ENCODE measurements around the gene HMCN1.

The HMCN1 gene

GRCh38 chr1:185721553-185721952 lies 12.6 kb upstream of the HMCN1 start:
- Mint-ChIP-seq H3K9me3 (no peaks in the 10 kb centered on the region), H3K4me1 (no peaks in the 10 kb centered on the region), H3K36me3 (no peaks in the 10 kb centered on the region), H3K27me3 (peaks cover 23 to 27% of the 10 kb centered on the region in 2 donors), H3K27ac (no peak overlapping the region), H3K4me3 (no peak overlapping the region)
- ATAC-seq (replicated peaks) (no peak), DNase-seq (no peak)

DNA sequence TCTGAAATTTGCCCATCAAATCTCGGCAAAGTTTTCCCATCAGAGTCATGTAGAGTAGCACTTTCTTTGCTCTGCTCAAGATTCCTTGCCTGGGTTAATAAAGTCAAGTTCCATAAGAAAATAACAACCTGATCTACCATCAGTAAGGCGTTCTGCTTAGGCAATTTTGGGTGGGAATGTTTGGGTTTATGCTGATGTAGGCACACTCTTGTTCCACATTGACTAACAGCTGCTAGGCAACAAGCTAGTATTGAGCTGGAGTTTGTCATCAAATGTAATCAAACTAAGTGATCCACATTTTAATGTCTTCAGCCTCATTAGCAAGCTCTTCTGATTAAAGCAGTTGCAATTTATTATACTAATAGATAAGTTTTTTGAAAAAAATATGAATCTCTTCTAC lies 12.1 kb upstream of the HMCN1 start:
- Mint-ChIP-seq H3K4me3 (no peak overlapping the region), H3K4me1 (no peaks in the 10 kb centered on the region), H3K27me3 (peaks cover 21 to 23% of the 10 kb centered on the region in 2 donors), H3K36me3 (no peaks in the 10 kb centered on the region), H3K27ac (no peak overlapping the region), H3K9me3 (no peaks in the 10 kb centered on the region)
- DNase-seq, result no peak
- no peak for ATAC-seq (replicated peaks)

DNA sequence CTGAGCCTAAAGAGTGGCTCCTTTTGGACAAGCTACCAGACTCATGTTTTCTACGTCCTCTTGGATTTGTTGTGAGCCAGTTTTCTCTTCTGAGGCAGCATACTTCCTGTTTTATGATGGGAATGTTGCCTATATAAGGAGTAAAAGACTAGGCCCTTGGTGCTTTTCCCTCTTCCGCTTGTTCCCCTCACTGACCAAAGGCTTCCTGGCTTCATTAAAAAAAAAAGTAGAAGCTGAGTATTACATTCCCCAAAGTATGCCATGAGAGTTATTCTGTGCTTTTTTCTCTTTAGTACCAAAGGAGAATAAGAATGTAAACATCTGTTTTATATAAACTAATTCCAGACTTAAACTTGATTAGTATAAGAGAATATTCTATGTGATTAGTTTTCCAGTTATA lies 6.5 kb upstream of the HMCN1 start:
- ATAC-seq (replicated peaks) (no peak), DNase-seq (no peak)
- peaks cover 33 to 37% of the 10 kb centered on the region in 2 donors for H3K27me3 Mint-ChIP-seq
- H3K9me3 Mint-ChIP-seq, result peaks cover 11 to 13% of the 10 kb centered on the region in 2 donors
- H3K4me1 Mint-ChIP-seq, result no peaks in the 10 kb centered on the region
- peaks cover 2 to 4% of the 10 kb centered on the region in 2 donors for H3K36me3 Mint-ChIP-seq
- no peak overlapping the region for H3K4me3 Mint-ChIP-seq
- no peak overlapping the region for H3K27ac Mint-ChIP-seq

- Mint-ChIP-seq H3K27ac (no peak overlapping the region), H3K4me3 (no peak overlapping the region), H3K27me3 (peaks cover 57 to 60% of the 10 kb centered on the region in 2 donors), H3K36me3 (peaks cover 2 to 4% of the 10 kb centered on the region in 2 donors), H3K9me3 (peaks cover 11 to 13% of the 10 kb centered on the region in 2 donors), H3K4me1 (peaks cover 11 to 18% of the 10 kb centered on the region in 2 donors)
- DNase-seq (no peak), ATAC-seq (replicated peaks) (no peak)
Measured at GRCh38 chr1:185731446-185731845, 2.7 kb upstream of the HMCN1 start.

DNA sequence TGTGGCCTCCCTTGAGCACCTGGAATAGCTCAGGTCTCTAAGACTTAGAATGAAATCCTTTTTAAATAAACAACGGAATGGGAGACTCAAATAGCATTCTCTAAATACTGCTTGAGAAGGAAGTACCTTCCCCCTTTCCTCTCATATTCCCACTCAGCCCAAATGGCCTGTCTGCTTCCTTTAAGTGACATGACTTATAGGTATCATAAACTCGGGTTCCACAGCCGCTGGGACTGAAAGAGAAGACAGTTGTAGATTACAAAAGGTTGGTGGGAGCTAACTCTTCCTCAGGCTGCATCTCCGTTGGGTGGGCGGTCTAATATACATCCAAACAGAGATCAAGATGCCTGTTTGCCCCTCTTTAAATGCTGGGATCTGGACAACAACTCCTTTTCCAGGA lies 1.2 kb upstream of the HMCN1 start:
- DNase-seq (no peak), ATAC-seq (replicated peaks) (no peak)
- Mint-ChIP-seq H3K36me3 (peaks cover 2 to 4% of the 10 kb centered on the region in 2 donors), H3K4me1 (peaks cover 11 to 18% of the 10 kb centered on the region in 2 donors), H3K9me3 (peaks cover 11 to 13% of the 10 kb centered on the region in 2 donors), H3K4me3 (no peak overlapping the region), H3K27ac (no peak overlapping the region), H3K27me3 (peaks cover 61 to 71% of the 10 kb centered on the region in 2 donors)

DNA sequence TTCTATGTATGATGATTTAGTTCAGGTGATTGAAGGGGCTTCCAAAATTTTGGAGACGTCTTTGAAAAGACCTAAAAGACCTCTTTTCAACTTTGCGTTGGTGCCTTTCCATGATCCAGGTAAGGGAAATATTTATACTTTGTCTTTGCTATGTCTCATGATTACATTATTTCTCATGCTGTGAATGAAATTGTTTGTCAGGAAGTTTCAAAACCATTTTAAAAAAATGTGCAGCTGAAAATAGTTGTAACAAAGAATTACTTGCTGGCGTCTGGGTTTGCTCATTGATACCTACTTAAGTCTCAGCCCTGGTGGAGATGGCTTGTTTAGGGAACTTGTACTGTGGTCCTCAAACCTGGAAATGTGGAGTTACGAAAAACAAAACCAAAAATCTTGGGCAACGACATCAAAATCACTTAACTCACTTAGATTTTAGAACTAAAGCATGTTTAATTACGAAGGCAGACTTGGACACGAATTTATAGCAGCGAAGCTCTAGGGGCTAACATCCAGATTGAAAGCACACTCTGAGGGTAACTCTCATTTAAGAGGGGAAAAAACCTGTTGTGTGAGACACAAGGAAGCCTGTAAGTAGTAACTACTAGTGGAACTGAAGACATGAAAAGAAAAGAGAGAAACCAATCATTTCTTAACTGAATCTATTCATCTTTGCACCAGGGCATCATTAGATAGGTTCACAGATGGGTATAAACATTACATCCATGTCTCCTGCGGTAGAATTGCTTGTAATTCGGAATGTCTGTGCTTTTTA lies 924 bp downstream of the HMCN1 start:
- H3K27me3 Mint-ChIP-seq, result peaks cover 68 to 80% of the 10 kb centered on the region in 2 donors
- H3K4me1 Mint-ChIP-seq, result peaks cover 11 to 18% of the 10 kb centered on the region in 2 donors
- peaks cover 6 to 7% of the 10 kb centered on the region in 2 donors for H3K36me3 Mint-ChIP-seq
- DNase-seq (no peak), ATAC-seq (replicated peaks) (no peak)
- no peak overlapping the region for H3K27ac Mint-ChIP-seq
- H3K9me3 Mint-ChIP-seq, result peaks cover 15 to 16% of the 10 kb centered on the region in 2 donors
- H3K4me3 Mint-ChIP-seq, result peak overlapping the region; percentile 42 to 77

- Mint-ChIP-seq H3K4me3 (no peak overlapping the region), H3K27me3 (peaks cover 64 to 80% of the 10 kb centered on the region in 2 donors), H3K36me3 (peaks cover 6 to 8% of the 10 kb centered on the region in 2 donors), H3K27ac (no peak overlapping the region), H3K4me1 (peaks cover 11 to 18% of the 10 kb centered on the region in 2 donors), H3K9me3 (peaks cover 16 to 17% of the 10 kb centered on the region in 2 donors)
- no peak for DNase-seq
- ATAC-seq (replicated peaks), result no peak
Measured at GRCh38 chr1:185735701-185736064, 1.5 kb downstream of the HMCN1 start.

GRCh38 chr1:185739967-185740366 lies 5.8 kb downstream of the HMCN1 start:
- ATAC-seq (replicated peaks), result peak in 1 of 2 donors; percentile 45
- H3K9me3 Mint-ChIP-seq, result peaks cover 11 to 12% of the 10 kb centered on the region in 2 donors
- peaks cover 45 to 49% of the 10 kb centered on the region in 2 donors for H3K27me3 Mint-ChIP-seq
- H3K4me1 Mint-ChIP-seq, result peaks cover 0 to 2% of the 10 kb centered on the region in 2 donors
- peaks cover 4 to 5% of the 10 kb centered on the region in 2 donors for H3K36me3 Mint-ChIP-seq
- H3K4me3 Mint-ChIP-seq, result no peak overlapping the region
- no peak overlapping the region for H3K27ac Mint-ChIP-seq
- DNase-seq, result no peak

DNA sequence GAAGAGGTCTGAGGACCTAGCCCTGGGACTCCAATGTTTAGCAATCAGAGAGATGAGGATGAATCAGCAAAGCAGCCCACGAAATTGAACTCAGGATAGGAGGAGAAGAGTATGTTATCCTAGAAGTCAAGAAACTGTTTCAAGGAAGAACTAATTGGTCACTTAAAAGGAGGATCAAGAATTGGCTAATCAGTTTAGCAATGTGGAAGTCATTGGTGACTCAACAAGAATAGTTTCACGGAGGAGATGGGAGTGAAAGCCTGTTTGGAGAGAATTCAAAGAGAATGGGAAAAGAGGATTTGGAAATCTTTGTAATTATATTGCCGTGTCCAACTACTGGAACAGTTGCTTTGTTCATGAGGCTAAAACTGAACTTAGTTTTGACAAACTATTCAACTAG lies 7.4 kb downstream of the HMCN1 start:
- Mint-ChIP-seq H3K4me1 (no peaks in the 10 kb centered on the region), H3K36me3 (peaks cover 4 to 5% of the 10 kb centered on the region in 2 donors), H3K4me3 (no peak overlapping the region), H3K27ac (no peak overlapping the region), H3K27me3 (peaks cover 41 to 44% of the 10 kb centered on the region in 2 donors), H3K9me3 (peaks cover 11 to 12% of the 10 kb centered on the region in 2 donors)
- DNase-seq (no peak), ATAC-seq (replicated peaks) (no peak)

- Mint-ChIP-seq H3K36me3 (peaks cover 4 to 5% of the 10 kb centered on the region in 2 donors), H3K27ac (no peak overlapping the region), H3K9me3 (peaks cover 11 to 12% of the 10 kb centered on the region in 2 donors), H3K4me1 (no peaks in the 10 kb centered on the region), H3K4me3 (no peak overlapping the region), H3K27me3 (peaks cover 39 to 41% of the 10 kb centered on the region in 2 donors)
- DNase-seq (no peak), ATAC-seq (replicated peaks) (no peak)
Measured at GRCh38 chr1:185742403-185742802, 8.2 kb downstream of the HMCN1 start.

DNA sequence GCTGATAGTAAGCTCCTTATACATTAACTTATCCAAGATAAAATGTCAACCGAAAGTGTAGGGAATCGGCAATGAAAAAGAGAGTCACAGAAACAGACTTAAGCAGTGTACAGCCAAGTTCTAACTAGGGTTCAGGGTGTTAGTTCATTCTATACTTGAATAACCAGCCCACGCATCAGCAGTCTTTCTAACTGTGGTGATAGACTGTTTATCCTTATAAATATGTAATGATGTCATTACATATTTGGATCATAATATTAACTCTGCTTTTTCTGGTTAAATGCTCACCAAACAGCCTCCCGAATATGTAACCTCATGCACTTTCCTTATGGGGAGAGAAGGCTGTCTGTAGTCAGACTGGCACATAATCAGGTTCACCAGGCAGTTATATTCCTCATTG lies 11.0 kb downstream of the HMCN1 start:
- Mint-ChIP-seq H3K27me3 (peaks cover 28% of the 10 kb centered on the region in 2 donors), H3K36me3 (peaks cover 0 to 2% of the 10 kb centered on the region in 2 donors), H3K4me3 (no peak overlapping the region), H3K9me3 (peaks cover 7 to 8% of the 10 kb centered on the region in 2 donors), H3K4me1 (no peaks in the 10 kb centered on the region), H3K27ac (no peak overlapping the region)
- no peak for DNase-seq
- ATAC-seq (replicated peaks), result no peak

- DNase-seq (no peak), ATAC-seq (replicated peaks) (no peak)
- H3K27me3 Mint-ChIP-seq, result peaks cover 18 to 25% of the 10 kb centered on the region in 2 donors
- no peaks in the 10 kb centered on the region for H3K36me3 Mint-ChIP-seq
- H3K4me1 Mint-ChIP-seq, result no peaks in the 10 kb centered on the region
- no peak overlapping the region for H3K4me3 Mint-ChIP-seq
- no peaks in the 10 kb centered on the region for H3K9me3 Mint-ChIP-seq
- no peak overlapping the region for H3K27ac Mint-ChIP-seq
Measured at GRCh38 chr1:185759061-185759460, 24.9 kb downstream of the HMCN1 start.

DNA sequence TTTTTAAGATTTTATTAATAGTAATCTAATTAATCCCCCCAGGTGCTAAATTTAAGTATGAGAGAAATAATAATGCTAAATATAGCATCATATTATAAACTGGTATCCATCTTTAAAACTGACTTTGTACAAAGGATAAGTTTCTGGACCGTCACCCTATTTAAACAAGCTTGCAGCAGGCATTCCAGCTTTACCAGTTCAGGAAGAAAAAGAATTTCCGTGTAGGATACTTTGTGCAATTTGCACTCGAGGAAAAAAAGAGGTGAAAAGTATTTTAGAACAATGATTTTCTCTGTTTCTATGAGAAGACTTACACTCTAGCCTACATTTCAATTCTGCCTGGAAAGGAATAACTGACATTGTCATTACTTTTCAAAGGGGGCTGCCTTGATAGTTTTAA lies 27.6 kb downstream of the HMCN1 start:
- Mint-ChIP-seq H3K9me3 (no peaks in the 10 kb centered on the region), H3K27ac (no peak overlapping the region), H3K27me3 (peaks cover 18 to 30% of the 10 kb centered on the region in 2 donors), H3K36me3 (no peaks in the 10 kb centered on the region), H3K4me1 (no peaks in the 10 kb centered on the region), H3K4me3 (no peak overlapping the region)
- no peak for ATAC-seq (replicated peaks)
- no peak for DNase-seq

DNA sequence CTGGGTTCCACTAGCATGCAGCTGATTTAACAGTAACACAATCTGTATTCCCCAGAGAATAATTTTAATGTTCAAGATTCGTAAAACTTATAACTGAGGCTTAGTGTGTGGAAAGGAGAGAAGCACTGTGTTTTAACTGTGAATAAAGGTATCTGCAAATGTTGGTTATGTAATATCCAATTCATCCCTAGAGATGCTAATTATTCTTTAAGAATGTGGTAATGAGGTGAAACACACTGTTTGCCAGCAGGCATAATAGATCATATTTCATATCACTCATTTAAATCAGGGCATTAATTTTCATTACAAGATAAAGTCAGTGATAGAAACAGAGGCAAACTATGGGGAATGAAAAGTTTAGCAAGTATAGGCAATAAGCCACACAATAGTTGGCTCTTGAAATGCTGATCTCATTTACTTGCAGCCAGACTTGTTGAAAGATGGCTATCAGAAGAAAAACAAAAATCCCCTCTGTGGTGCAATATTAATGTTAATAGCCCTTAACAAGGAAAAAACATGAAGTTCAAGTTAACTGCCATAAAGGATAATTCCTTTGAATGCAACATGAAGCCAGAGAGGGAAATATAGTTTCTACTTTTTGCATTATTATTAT lies 33.4 kb downstream of the HMCN1 start:
- Mint-ChIP-seq H3K27me3 (peaks cover 7 to 10% of the 10 kb centered on the region in 2 donors), H3K9me3 (no peaks in the 10 kb centered on the region)

GRCh38 chr1:185768371-185768770 lies 34.2 kb downstream of the HMCN1 start:
- Mint-ChIP-seq H3K9me3 (no peaks in the 10 kb centered on the region), H3K4me3 (no peak overlapping the region), H3K27me3 (peaks cover 0 to 4% of the 10 kb centered on the region in 2 donors), H3K27ac (no peak overlapping the region), H3K36me3 (no peaks in the 10 kb centered on the region), H3K4me1 (no peaks in the 10 kb centered on the region)
- no peak for DNase-seq
- ATAC-seq (replicated peaks), result no peak

More for the DNA sequence above, 33.4 kb downstream of the HMCN1 start:
- H3K4me1 Mint-ChIP-seq, result no peaks in the 10 kb centered on the region
- no peak overlapping the region for H3K27ac Mint-ChIP-seq
- no peak overlapping the region for H3K4me3 Mint-ChIP-seq
- H3K36me3 Mint-ChIP-seq, result no peaks in the 10 kb centered on the region
- DNase-seq, result no peak
- ATAC-seq (replicated peaks), result no peak

Data from stimulated activated naive B cell treated with anti-CD40 and anti-IgM and Interleukin-4, amounts not matched to agents 10 μg/mL and 1 μg/mL and 100 μg/mL, for 72 hours (primary cell).